Umbilical cord (tissue), 2 donors: ENCODE measurements around the gene ATG7. TPM values are rescaled to one million over a fixed set of nuclear protein-coding genes. Genes with fewer than 3 reads are reported as not detected.
A peak's percentile ranks its signal among the peaks of the same experiment; 100 is the strongest.
"Not testable (repeated sequence)": the region's sequence is repeated elsewhere in the genome, so short reads cannot be mapped to it uniquely, and the experiment has no call there.

Experiments used
- DNase-seq: peaks from one replicate; pipeline ENCODE4 v3.0.0-alpha.2; 2015; ENCODE audit warnings: low spot score
- total RNA-seq: library from RNA; depleted of rRNA; stranded (reverse); fragments of >200 nt; gene quantifications from one replicate; pipeline ENCODE4 v1.2.3, GENCODE V29; 2014; ENCODE audit warnings: low replicate concordance; ENCODE audit not compliant: insufficient read depth

ATG7 gene
- total RNA-seq, 1 donor from 2014 or later = 71.7 TPM

DNA sequence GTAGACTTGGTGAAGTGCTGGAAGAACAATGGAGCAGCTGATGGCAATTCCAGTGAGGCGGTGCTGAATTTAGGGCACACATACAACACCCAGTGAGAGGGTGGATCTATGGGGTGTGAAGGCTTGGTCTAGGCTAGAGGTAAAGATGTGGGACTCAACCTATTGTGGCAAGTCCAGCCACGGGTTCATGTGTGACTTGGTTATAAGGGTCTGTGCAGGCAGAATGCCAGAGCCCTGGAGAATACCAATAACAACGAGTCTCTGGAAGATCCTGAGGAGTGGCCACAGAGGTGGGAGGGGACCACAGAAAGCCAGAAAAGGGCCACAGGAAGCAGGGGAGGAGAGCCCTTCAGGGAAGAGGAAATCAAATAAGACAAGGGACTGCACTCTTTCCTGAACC, 316.6 kb downstream of the ATG7 start:
- DNase-seq = no peak

DNA sequence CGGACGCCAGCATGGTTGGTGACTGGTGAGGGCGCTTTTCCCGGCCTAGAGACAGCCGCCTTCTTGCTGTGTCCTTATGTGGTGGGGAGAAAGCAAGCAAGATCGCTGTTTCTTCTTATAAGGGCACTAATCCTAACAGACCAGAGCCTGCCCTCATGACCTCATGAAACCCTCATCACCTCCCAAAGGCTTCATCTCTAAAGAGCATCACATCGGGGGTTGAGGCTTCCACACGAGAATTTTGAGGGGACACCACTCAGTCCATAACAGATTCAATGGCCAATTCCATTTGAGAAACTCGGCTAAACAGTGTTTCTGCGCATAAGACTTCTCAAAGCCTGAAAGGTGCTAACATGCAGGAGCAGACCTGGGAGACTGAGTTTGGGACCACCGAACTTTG, 317.5 kb downstream of the ATG7 start:
- DNase-seq = no peak

DNA sequence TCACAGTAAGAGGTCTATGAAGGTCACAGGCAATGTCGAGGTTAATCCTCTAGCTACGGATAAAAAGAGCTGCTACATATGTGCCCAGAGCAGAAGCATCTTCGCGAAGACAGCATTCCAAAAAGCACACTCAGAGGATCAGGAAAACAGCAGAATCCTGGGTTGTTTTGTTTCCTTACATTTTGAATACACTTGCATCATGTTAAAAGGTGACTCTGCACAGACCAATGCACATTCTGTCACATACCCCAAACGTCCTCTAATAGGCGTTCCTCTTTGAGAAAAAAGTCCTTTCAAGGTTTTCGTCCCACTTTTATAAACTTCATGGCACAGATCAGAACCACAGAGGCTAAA, 318.8 kb downstream of the ATG7 start:
- DNase-seq = no peak

DNA sequence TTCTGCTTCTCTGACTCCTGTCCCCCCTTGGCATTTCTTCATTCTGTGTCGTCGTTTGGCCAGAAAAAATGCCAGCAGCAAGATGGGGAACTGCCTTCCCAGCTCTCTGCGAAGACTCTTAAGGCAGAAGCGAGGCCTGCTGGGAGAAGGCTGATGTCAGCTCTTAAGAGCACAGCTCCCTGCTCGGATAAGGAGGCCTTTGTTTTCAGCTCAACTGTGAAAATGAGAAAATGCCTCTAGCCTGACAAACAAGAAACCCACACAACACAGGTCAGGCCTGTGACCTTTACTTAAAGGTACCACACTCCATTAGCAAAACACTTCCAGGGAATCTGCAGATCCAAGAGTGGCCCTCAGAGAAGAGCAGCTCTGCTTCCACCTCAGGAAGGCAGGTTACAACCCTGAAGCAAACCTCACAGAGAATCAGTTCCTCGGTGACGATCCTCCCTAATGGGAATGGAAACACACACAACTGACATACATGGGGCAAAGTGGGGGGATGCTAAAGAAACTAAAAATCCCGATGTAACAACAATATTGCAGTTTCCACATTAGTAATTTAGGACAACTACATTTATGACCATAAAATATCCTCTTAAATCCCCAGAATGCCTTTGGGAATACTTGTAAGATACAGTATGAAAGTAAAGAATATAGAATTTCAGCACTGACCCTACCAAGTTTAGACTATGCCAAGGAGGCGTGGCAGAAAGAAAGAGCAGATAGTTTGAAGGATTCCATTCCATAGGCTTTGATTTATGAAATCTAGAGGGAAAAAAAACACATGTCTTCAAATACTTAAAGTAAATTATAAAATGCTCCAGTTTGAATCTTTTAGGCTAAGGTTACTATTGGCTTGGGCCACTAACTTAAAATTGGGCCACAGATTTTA, 319.4 kb downstream of the ATG7 start:
- peak; percentile 92 for DNase-seq

GRCh38 chr3:11592445-11593298, 320.5 kb downstream of the ATG7 start:
- peak; percentile 72 for DNase-seq

GRCh38 chr3:11593318-11594034, 321.3 kb downstream of the ATG7 start:
- DNase-seq = no peak

- not testable (repeated sequence) for DNase-seq
Measured at GRCh38 chr3:11595024-11595423, 322.8 kb downstream of the ATG7 start.

DNA sequence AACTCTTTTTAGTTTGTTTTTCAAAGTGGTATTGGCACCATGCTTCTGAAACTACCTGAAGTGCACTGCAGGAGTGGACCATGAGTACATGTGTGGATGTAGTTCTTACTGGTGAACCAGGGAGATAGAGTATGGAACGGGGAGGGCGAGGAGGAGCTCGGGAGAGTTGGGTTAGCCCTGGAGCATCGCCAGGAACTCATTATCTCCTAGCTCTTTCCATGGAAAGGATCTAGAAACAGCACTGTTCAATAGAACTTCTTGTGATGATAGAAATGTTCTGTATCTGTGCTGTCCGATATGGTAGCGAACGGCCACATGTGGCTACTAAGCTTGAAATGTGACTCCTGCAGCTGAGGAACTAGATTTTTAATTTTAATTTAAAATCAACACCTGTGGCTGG, 324.2 kb downstream of the ATG7 start:
- DNase-seq = no peak

- peak; percentile 99 for DNase-seq
Measured at GRCh38 chr3:11600501-11601282, 328.5 kb downstream of the ATG7 start.

DNA sequence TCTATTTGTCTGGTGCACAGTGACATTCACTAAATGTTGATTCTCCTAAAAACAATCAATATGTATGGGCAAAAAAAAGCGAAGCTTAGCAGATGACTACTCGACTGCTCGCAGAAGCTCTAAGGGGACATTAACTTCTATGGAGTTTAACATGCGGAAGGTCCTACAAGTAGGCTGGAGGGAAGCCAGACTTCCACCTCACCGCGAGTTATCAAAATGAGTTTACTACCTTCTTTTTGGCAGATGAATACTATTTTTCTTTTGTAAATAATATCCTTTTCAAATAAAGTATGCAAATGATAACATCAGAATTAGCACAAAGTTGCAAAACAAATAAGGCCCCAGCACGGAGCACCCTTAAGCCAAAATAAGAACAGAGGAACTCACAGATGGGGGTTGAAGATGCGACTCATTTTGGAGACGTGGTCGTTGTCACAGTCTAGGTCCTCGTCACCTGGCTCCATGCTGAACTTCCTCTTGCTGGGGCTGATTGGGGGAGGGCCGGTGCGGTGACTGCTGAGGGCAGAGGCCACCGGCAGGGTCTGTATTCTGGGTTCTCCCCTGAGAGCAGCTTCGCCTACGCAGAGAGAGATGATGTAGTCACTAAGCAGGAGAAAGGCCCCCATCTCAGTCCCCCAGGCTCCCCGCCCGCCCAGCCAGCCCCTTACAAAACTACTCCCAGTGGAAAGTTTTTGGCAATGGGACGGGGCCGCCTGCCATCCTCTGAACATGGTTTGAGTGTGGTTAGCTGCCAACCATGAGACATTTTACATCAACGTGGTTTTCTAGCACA, 329.4 kb downstream of the ATG7 start:
- no peak for DNase-seq

GRCh38 chr3:11602239-11602840, 330.1 kb downstream of the ATG7 start:
- no peak for DNase-seq

- no peak for DNase-seq
Measured at GRCh38 chr3:11602886-11603527, 330.8 kb downstream of the ATG7 start.

DNA sequence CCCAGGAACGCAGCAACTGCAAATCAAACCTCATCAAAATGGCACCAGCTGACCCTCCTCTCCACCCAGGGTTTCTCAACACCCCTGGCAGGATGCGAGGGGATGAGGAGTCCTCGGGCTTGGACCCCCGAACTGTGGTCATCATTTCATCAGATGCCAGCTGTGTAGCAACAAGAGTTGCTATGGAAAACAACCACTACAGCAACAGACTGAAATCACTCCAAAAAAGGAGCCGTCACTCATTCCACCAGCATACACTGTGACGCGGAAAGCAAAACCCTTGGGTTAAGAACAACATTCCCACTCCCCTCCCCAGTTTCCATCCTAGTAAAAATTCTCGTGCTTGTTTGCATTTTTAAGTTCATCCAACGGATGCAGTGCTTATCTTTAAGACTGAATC, 331.4 kb downstream of the ATG7 start:
- peak; percentile 94 for DNase-seq

- DNase-seq = peak; percentile 80
Measured at GRCh38 chr3:11604139-11604892, 332.1 kb downstream of the ATG7 start.

DNA sequence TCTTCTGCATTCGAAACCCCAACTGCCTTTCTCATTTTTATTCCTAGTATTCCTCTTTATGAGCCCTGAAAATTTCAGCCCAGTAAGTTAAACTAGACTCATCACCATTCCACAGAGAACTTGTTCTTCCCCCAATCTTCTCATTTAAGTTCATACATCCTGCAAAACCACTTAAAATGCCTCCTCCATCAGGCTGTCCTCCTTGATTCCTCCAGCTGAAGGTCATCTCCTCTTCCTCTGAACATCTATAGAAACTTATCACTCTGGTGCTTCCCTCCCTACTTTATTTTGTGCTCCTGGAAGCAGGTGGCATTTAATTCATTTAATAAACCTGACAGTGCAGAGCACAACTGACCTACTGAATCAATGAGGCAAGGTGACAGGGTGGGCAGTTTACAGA, 333.2 kb downstream of the ATG7 start:
- DNase-seq = no peak

DNA sequence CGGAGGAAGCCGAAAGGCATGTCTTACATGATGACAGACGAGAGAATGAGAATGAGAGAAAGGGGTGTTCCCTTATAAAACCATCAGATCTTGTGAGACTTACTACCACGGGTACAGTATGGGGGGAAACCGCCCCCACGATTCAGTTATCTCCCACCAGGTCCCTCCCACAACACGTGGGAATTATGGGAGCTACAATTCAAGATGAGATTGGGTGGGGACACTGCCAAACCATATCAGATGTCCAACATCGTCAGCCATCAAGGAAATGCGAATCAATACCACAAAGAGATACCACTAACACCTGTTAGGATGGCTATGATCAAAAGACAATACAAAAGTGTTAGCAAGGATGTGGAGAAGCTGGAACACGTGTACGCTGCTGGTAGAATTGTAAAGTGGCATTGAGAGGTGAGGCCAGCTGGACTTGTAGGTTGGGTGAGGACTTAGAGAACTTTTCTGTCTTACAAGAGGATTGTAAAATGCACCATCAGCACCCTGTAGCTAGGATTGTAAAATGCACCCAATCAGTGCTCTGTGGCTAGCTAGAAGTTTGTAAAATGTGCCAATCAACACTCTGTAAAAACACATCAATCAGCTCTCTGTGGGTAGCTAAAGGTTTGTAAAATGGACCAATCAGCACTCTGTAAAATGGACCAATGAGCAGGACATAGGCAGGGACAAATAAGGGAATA, 334.0 kb downstream of the ATG7 start:
- no peak for DNase-seq

GRCh38 chr3:11606865-11607440, 334.8 kb downstream of the ATG7 start:
- DNase-seq = no peak
